HepG2 (cell line): ENCODE results near the gene HRH2. TPM values are rescaled to one million over a fixed set of nuclear protein-coding genes. Genes with fewer than 3 reads are reported as not detected.

Experiments used
- FOSL1 ChIP-seq: sonication (generic); formaldehyde crosslinking; IDR thresholded peaks from 2 replicates; pipeline ENCODE4 v1.9.0; 2021; ENCODE audit warnings: missing genetic modification reagents, borderline replicate concordance
- MEIS1 ChIP-seq: sonication (generic); formaldehyde crosslinking; IDR thresholded peaks from 2 replicates; pipeline ENCODE4 v1.9.0; 2021; ENCODE audit warnings: mild to moderate bottlenecking, missing genetic modification reagents, moderate library complexity, borderline replicate concordance
- REPIN1 ChIP-seq: sonication (generic); formaldehyde crosslinking; IDR thresholded peaks from 2 replicates; pipeline ENCODE4 v1.8.0; 2022; ENCODE audit warnings: missing genetic modification reagents, low read depth, mild to moderate bottlenecking, borderline replicate concordance
- ZBTB40 ChIP-seq, 2 experiments: fragments of 450-650 bp in 1 of 2; sonication (generic) in 1 of 2; formaldehyde crosslinking in 1 of 2; IDR thresholded peaks; 2 replicates each; pipeline versions ENCODE4 v1.6.1 to v1.8.0; 2016 to 2022; ENCODE audit warnings: antibody characterized with exemption in 1 of 2, mild to moderate bottlenecking in 1 of 2, missing genetic modification reagents in 1 of 2
- ZFP62 ChIP-seq: sonication (generic); formaldehyde crosslinking; IDR thresholded peaks from 2 replicates; pipeline ENCODE4 v1.4.0; 2020; ENCODE audit warnings: missing genetic modification reagents
- ZNF263 ChIP-seq: sonication (generic); formaldehyde crosslinking; IDR thresholded peaks from 2 replicates; pipeline ENCODE4 v1.4.0; 2020; ENCODE audit warnings: missing genetic modification reagents
- ZNF362 ChIP-seq: sonication (generic); formaldehyde crosslinking; IDR thresholded peaks from 2 replicates; pipeline ENCODE4 v1.4.0; 2020; ENCODE audit warnings: missing genetic modification reagents, mild to moderate bottlenecking, borderline replicate concordance
- ZNF501 ChIP-seq: sonication (generic); formaldehyde crosslinking; IDR thresholded peaks from 2 replicates; pipeline ENCODE4 v1.5.1; 2020; ENCODE audit warnings: mild to moderate bottlenecking, moderate library complexity, missing genetic modification reagents
- ZNF646 ChIP-seq: sonication (generic); formaldehyde crosslinking; IDR thresholded peaks from 2 replicates; pipeline ENCODE4 v1.9.0; 2021; ENCODE audit warnings: mild to moderate bottlenecking, missing genetic modification reagents
- polyA plus RNA-seq, 8 experiments: library from polyadenylated mRNA; depleted of rRNA in 3 of 8; stranded (reverse) in 7 of 8; unstranded in 1 of 8; fragments of >200 nt; fragmentation: Illumina TruSeq in 4 of 8; extraction: Trizol in 4 of 8; gene quantifications; 2 replicates each; pipeline versions ENCODE4 v1.2.1 to v1.2.3, GENCODE V29; 2011 to 2016; ENCODE audit warnings: low read depth in 4 of 8, missing spikeins in 1 of 8, mixed read lengths in 1 of 8; ENCODE audit not compliant: insufficient read depth in 1 of 8
- total RNA-seq, 5 experiments: library from RNA; depleted of rRNA; stranded (reverse); fragments of >200 nt; fragmentation: Illumina TruSeq; extraction: Trizol; gene quantifications; 2 replicates each; pipeline ENCODE4 v1.2.3, GENCODE V29; 2016; ENCODE audit warnings: low read depth in 1 of 5

The HRH2 gene
- total and polyA plus RNA-seq, 2 of the 13 experiments (the other 11 are each of a cell fraction or from before 2014, with no cell fraction given), result not detected

GRCh38 chr5:175710326-175710725, 52.5 kb downstream of the HRH2 start (continued):
- no peak for TF ChIP-seq ZBTB40 (IDR thresholded peaks at IDR 0.05)
- no peak for TF ChIP-seq ZBTB40 (CRISPR knock-in tag; IDR thresholded peaks at IDR 0.05)
- no peak for TF ChIP-seq ZNF362 (CRISPR knock-in tag)
- TF ChIP-seq FOSL1 (CRISPR knock-in tag), result no peak
- TF ChIP-seq ZFP62, result no peak
- TF ChIP-seq REPIN1, result no peak
- no peak for TF ChIP-seq ZNF263 (CRISPR knock-in tag)
- TF ChIP-seq MEIS1, result no peak
- no peak for TF ChIP-seq ZNF501 (CRISPR knock-in tag)
- no peak for TF ChIP-seq ZNF646 (CRISPR knock-in tag)
